Measurements from ENCODE around the gene ATP6AP1. TPM values are rescaled to one million over a fixed set of nuclear protein-coding genes. Genes with fewer than 3 reads are reported as not detected.
"Not testable (repeated sequence)": the region's sequence is repeated elsewhere in the genome, so short reads cannot be mapped to it uniquely, and the experiment has no call there.

The ATP6AP1 gene
- total and polyA plus RNA-seq, 5 experiments from 2014 or later, result 51.9 to 111 (median 84.7) TPM

DNA sequence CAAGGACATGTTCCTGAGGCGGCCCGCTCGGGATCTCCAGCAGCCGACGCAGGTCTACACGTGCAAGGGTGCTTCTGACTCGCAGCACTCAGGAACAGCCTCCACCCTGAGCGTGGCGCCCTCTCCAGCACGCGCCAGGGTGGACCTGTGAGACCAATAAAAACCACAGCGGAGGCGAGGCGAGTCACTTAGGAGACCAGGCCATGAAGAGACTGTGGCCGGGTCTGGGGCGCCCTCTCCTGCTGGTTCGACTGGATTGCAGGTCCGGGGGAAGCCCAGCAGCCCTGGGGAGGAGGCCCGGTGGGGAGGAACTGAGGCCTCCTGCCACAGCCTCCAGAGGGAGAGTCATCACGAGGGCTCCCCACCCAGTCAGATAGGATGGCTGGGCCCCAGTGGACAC lies 40.4 kb upstream of the ATP6AP1 start:
- H3K4me1 Mint-ChIP-seq, H3K9me3 Mint-ChIP-seq: not testable (repeated sequence)

GRCh38 chrX:154388649-154389048 lies 39.8 kb upstream of the ATP6AP1 start:
- H3K4me3 Mint-ChIP-seq, POLR2A ChIA-PET, H3K27ac Mint-ChIP-seq, H3K27me3 Mint-ChIP-seq, H3K9me3 Mint-ChIP-seq, H3K4me1 Mint-ChIP-seq, DNase-seq, H3K36me3 Mint-ChIP-seq: not testable (repeated sequence)
- ATAC-seq, result peak in 1 of 2 donors; percentile 6

More for the DNA sequence above, 40.4 kb upstream of the ATP6AP1 start:
- H3K27me3 Mint-ChIP-seq, POLR2A ChIA-PET, H3K36me3 Mint-ChIP-seq, DNase-seq, H3K4me3 Mint-ChIP-seq, H3K27ac Mint-ChIP-seq: not testable (repeated sequence)
- peak; percentile 13 to 23 for ATAC-seq

DNA sequence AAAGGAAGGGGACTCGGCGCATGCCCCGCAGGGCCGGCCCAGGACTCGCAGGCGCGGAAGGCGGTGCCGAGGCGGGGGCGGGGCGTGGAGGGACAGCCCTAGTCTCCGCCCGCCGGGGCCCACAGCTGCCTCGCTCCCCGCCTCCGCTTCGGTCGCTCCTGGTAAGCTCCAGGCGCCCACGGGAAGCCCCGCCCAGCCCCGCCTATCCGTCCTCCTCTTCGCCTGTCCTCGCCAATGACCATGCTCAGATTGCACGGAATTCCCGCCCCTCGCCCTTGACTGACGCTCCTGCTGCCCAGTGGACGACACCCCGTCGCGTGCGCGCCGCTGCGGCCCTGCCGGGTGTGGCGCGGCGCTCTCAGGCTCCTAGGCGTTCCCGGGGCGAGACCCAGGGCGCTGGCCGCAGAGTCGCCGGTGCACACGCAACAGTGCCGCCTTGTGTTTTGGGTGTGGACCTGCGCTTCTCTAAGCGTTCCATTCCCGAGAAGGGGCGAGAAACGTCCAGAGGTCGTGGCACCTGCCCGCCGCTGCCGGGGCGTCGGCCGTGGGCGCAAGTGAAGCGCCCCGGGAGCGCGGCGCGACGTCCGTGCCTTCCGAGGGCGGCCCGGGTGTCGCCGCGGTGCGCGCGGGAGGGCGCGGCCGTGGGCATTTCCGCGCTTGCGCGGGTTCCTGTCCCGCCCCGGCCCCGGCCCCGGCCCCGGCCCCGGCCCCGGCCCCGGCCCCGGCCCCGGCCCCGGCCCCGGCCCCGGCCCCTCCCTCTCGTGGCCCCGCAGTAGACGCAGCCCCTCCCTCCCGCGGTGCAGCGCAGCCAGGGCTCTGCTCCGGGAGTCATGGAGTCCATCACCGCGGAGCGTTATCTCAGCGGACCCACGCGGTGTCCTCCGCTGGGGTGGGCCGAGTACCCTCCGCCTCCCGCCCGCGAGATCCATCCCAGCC lies 38.4 kb upstream of the ATP6AP1 start:
- peak; percentile 71 to 78 for ATAC-seq
- H3K4me1 Mint-ChIP-seq, H3K27ac Mint-ChIP-seq, POLR2A ChIA-PET, H3K27me3 Mint-ChIP-seq, H3K4me3 Mint-ChIP-seq, H3K9me3 Mint-ChIP-seq, H3K36me3 Mint-ChIP-seq: not testable (repeated sequence)
- peak in 3 of 10 donors; percentile 57 to 61 (median 61) for DNase-seq

DNA sequence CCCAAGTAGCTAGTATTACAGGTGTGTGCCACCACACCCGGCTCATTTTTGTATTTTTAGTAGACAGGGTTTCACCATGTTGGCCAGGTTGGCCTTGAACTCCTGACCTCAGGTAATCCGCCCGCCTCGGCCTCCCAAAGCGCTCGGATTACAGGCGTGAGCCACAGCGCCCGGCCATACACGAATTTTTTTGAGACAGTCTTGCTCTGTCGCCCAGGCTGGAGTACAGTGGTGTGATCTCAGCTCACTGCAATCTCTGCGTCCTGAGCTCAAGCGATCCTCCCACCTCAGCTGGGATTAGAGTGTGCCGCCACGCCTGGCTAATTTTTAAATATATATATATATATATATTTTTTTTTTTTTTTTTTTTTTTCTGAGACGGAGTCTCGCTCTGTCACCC lies 32.1 kb upstream of the ATP6AP1 start:
- not testable (repeated sequence) for H3K9me3 Mint-ChIP-seq, DNase-seq, H3K27me3 Mint-ChIP-seq, ATAC-seq
- POLR2A ChIA-PET, result interaction anchor here (0.6 to 5.4 kb wide), 6 partner anchors 23 to 152 kb away, joined by 3 to 102 read pairs (median 3); partner anchors contain the start of genes SLC10A3 and UBL4A
- Mint-ChIP-seq H3K4me3 (peak overlapping the region in 7 of 10 donors; percentile 14 to 99 (median 94)), H3K4me1 (peaks cover 10 to 28% (median 21%) of the 10 kb centered on the region in 4 donors), H3K36me3 (peaks cover 13 to 25% (median 16%) of the 10 kb centered on the region in 3 donors), H3K27ac (peak overlapping the region in 1 of 10 donors; percentile 100)

DNA sequence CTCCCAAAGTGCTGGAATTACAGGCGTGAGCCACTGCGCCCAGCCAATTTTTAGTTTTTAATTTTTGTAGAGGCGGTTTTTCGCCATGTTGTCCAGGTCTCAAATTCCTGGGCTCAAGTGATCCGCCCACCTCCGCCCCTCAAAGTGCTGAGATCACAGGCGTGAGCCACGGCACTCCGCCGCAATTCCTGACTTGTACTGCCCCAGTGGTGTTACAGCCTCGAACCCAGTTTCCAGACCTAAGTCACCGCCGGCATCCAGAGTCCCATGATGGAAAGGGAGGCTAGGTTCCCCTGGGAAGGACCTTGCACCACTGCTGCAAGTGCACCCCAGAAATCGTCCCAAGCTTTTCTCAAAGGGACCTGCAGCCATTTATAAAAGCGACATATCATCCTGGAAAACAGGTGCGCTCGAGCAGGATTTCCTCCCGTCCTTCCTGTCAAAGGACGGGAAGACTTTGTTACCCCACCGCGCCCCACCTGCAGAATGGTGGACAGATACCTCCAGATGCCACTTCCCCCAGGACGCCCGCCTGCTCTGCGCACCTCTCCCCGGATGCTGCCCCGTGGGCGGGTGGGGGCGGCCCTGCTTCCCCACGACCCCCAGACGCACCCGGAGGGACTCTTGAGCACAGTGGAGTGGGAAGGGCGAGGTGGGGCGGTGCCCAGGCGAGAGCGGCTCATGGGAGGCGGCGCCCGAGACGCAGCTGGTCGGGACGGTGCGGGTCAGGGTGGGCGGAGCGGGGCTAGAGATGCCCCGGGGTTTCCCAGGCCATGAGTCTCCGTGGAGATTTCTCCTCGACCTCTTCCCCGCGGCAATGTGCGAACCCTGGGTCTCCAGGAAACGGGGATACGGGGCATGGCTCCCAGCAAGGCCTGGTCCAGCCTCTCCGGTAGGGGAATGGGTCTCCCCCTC lies 31.2 kb upstream of the ATP6AP1 start:
- DNase-seq (peak in 6 of 10 donors; percentile 26 to 70 (median 37)), ATAC-seq (peak; percentile 11 to 32)
- POLR2A ChIA-PET, result interaction anchor here (0.5 to 6.0 kb wide), 34 partner anchors 11 to 470 kb away, joined by 3 to 102 read pairs (median 5); partner anchors contain the start of genes ATP6AP1, DNASE1L1, EMD and FAM3A
- H3K27ac Mint-ChIP-seq, result peak overlapping the region; percentile 97 to 100 (median 99)
- H3K27me3 Mint-ChIP-seq, result no peaks in the 10 kb centered on the region
- H3K9me3 Mint-ChIP-seq, result no peaks in the 10 kb centered on the region
- H3K4me3 Mint-ChIP-seq, result peak overlapping the region; percentile 94 to 100 (median 96)
- H3K4me1 Mint-ChIP-seq, result peaks cover 10 to 30% (median 21%) of the 10 kb centered on the region in 4 donors
- H3K36me3 Mint-ChIP-seq, result peaks cover 13 to 26% (median 16%) of the 10 kb centered on the region in 3 donors

- peak; percentile 64 to 96 (median 87) for DNase-seq
- Mint-ChIP-seq H3K4me1 (peaks cover 10 to 32% (median 22%) of the 10 kb centered on the region in 4 donors), H3K27me3 (no peaks in the 10 kb centered on the region), H3K36me3 (peaks cover 13 to 26% (median 16%) of the 10 kb centered on the region in 3 donors), H3K9me3 (no peaks in the 10 kb centered on the region), H3K4me3 (peak within 1 kb of the TSS; percentile 94 to 100 (median 96)), H3K27ac (peak within 1 kb of the TSS; percentile 97 to 100 (median 99))
- POLR2A ChIA-PET, result interaction anchor here (0.7 to 6.0 kb wide), 36 partner anchors 13 to 471 kb away, joined by 3 to 102 read pairs (median 5); partner anchors contain the start of genes ATP6AP1, DNASE1L1, EMD and FAM3A
- peak; percentile 75 to 82 for ATAC-seq
Observed at GRCh38 chrX:154397888-154398667, 30.4 kb upstream of the ATP6AP1 start, which contains the start of gene RPL10. TSS of gene RPL10 (plus strand) at chrX:154398377. CDS start at chrX:154398520, 143 bp downstream.

DNA sequence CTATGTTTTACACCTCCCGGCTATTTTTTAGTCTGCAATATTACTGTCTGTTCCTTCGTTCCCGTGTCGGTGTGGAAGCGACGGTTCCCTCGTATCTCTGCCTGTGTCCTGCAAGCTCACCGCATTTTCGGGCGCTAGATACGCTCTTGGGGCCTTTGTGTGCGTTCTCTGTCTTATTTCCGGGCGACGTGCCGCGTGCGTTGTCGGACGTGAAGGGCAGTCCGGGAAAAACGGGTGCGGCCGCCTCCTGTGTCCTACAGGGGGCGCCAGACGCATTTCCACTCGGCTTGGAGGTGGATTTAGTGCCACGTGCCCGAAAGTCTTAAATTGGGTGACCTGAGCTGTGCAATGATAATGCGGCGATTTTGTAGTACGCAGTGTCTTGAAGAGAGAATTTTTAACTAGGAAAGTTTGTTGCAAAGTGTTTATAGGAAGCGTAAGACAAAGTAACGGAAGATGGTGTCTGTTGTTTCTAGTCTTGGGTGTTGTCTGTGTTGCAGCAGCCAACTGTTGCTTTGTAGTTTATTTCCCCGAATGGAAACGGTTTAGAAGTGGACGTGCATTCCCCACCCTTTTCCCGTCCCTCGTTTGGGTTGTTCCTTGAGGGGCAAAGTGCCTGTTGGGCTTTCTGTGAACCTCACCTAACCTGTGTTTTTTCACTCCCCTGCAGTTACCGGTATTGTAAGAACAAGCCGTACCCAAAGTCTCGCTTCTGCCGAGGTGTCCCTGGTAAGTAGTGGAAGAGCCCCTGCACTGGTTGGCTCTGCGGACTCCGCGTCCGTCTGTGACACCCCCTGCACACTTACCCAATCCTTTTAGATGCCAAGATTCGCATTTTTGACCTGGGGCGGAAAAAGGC lies 29.6 kb upstream of the ATP6AP1 start:
- Mint-ChIP-seq H3K9me3 (no peaks in the 10 kb centered on the region), H3K36me3 (peaks cover 13 to 26% (median 16%) of the 10 kb centered on the region in 3 donors), H3K27ac (peak overlapping the region; percentile 97 to 100 (median 99)), H3K27me3 (no peaks in the 10 kb centered on the region), H3K4me3 (peak overlapping the region; percentile 94 to 100 (median 96)), H3K4me1 (peaks cover 10 to 32% (median 22%) of the 10 kb centered on the region in 4 donors)
- DNase-seq (peak; percentile 69 to 91 (median 80)), ATAC-seq (peak; percentile 46 to 54)
- POLR2A ChIA-PET, result interaction anchor here (0.6 to 6.0 kb wide), 36 partner anchors 12 to 429 kb away, joined by 3 to 102 read pairs (median 6); partner anchors contain the start of genes ATP6AP1, DNASE1L1, EMD and FAM3A

DNA sequence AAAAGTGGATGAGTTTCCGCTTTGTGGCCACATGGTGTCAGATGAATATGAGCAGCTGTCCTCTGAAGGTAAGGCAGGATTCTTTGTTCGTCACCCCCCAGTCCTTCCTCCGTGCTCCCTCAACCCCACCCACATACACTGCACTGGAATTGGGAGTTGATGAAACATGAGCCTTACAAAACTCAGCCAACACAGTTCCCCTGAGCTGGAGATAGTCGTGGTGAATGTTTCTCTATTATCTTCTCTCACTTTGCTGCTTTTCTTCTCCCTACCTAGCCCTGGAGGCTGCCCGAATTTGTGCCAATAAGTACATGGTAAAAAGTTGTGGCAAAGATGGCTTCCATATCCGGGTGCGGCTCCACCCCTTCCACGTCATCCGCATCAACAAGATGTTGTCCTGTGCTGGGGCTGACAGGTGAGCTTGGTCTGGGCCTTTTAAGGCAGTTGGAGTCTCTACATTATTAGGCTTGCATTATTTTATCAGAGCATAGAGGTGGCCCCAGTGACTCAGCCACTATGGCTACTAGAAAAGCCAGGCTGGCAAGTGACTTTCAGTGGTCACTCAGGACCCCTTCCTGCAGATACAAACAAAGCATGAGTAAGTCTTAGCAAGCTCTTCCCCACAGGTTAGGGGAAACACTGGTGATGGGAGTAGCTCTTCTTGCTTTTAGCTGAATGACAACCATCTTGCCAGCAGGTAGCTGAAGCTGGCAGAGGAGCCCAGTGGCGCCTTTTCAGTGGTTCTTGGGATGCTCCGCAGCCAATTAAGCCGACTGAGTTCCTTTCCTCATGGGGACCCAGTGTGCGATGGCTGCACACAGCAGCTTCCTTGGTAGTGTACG lies 28.7 kb upstream of the ATP6AP1 start:
- Mint-ChIP-seq H3K36me3 (peaks cover 13 to 28% (median 16%) of the 10 kb centered on the region in 3 donors), H3K27ac (peak overlapping the region; percentile 97 to 100 (median 99)), H3K4me3 (peak overlapping the region; percentile 94 to 100 (median 96)), H3K27me3 (no peaks in the 10 kb centered on the region), H3K4me1 (peaks cover 10 to 32% (median 22%) of the 10 kb centered on the region in 4 donors), H3K9me3 (no peaks in the 10 kb centered on the region)
- peak in 5 of 10 donors; percentile 24 to 40 (median 34) for DNase-seq
- POLR2A ChIA-PET, result interaction anchor here (0.8 to 6.0 kb wide), 13 partner anchors 11 to 143 kb away, joined by 3 to 102 read pairs (median 15); partner anchors contain the start of genes ATP6AP1, DNASE1L1, FAM3A and FLNA
- no peak for ATAC-seq

GRCh38 chrX:154400369-154400817 lies 28.1 kb upstream of the ATP6AP1 start:
- POLR2A ChIA-PET, result interaction anchor here (2.0 to 6.0 kb wide), 8 partner anchors 11 to 134 kb away, joined by 8 to 102 read pairs (median 36); partner anchors contain the start of genes ATP6AP1, DNASE1L1, FAM3A and LAGE3
- not testable (repeated sequence) for DNase-seq, ATAC-seq, H3K27me3 Mint-ChIP-seq, H3K9me3 Mint-ChIP-seq
- peak overlapping the region in 8 of 10 donors; percentile 51 to 100 (median 98) for H3K27ac Mint-ChIP-seq
- peaks cover 13 to 28% (median 16%) of the 10 kb centered on the region in 3 donors for H3K36me3 Mint-ChIP-seq
- H3K4me1 Mint-ChIP-seq, result peaks cover 10 to 32% (median 22%) of the 10 kb centered on the region in 4 donors
- H3K4me3 Mint-ChIP-seq, result peak overlapping the region in 9 of 10 donors; percentile 14 to 100 (median 96)

Measured in naive thymus-derived CD8-positive, alpha-beta T cell (primary cell).